ENCODE data around the gene MTUS2. TPM values are rescaled to one million over a fixed set of nuclear protein-coding genes. Genes with fewer than 3 reads are reported as not detected.

Gene MTUS2
- total RNA-seq, 5 donors from 2014 or later (not counting 1 experiment from before 2014, with no cell fraction given), result 0.05 to 0.28 (median 0.12) TPM

- POLR2A ChIA-PET, result no interaction called here
- Histone ChIP-seq H3K27me3 (replicated peaks in 1 of 2; ENCODE audit: control insufficient read depth in 2 of 2, extremely low read depth in 1 of 2, insufficient read depth in 2 of 2, low read length in 1 of 2) (peaks cover 0 to 10% of the 10 kb centered on the region in 2 experiments), H3K27ac (ENCODE audit: low read length) (no peak overlapping the region), H3K4me1 (ENCODE audit: control insufficient read depth in 1 of 2, extremely low read depth in 1 of 2, insufficient read depth in 2 of 2, low read length in 2 of 2) (no peaks in the 10 kb centered on the region), H3K4me3 (ENCODE audit: control insufficient read depth in 1 of 2, extremely low read depth in 1 of 2, low read length in 1 of 2) (no peak overlapping the region), H3K9me3 (no peaks in the 10 kb centered on the region), H3K36me3 (ENCODE audit: control insufficient read depth in 2 of 2, extremely low read depth in 1 of 2, insufficient read depth in 1 of 2, low read length in 1 of 2) (no peaks in the 10 kb centered on the region)
- Mint-ChIP-seq H3K9me3 (peaks cover 25 to 26% (median 26%) of the 10 kb centered on the region in 3 donors), H3K4me1 (no peaks in the 10 kb centered on the region), H3K27me3 (peaks cover 12 to 13% of the 10 kb centered on the region in 2 donors), H3K36me3 (no peaks in the 10 kb centered on the region), H3K4me3 (no peak overlapping the region), H3K27ac (no peak overlapping the region)
- ATAC-seq (replicated peaks in 1 of 4), result no peak
- no CpG with 5 or more reads among the region's 1 CpG for WGBS (ENCODE audit: insufficient coverage)
- CTCF ChIA-PET, result no interaction called here
- no peak for DNase-seq
Measured at GRCh38 chr13:29301027-29301426, 480.9 kb downstream of the MTUS2 start.

GRCh38 chr13:29304148-29304547, 484.0 kb downstream of the MTUS2 start:
- Mint-ChIP-seq H3K36me3 (no peaks in the 10 kb centered on the region), H3K27me3 (peaks cover 9 to 11% of the 10 kb centered on the region in 2 donors), H3K9me3 (peaks cover 26 to 43% (median 34%) of the 10 kb centered on the region in 3 donors), H3K4me1 (no peaks in the 10 kb centered on the region), H3K4me3 (no peak overlapping the region), H3K27ac (no peak overlapping the region)
- ATAC-seq (replicated peaks in 1 of 4) (no peak), DNase-seq (no peak)
- Histone ChIP-seq H3K4me1 (ENCODE audit: control insufficient read depth in 1 of 2, extremely low read depth in 1 of 2, insufficient read depth in 2 of 2, low read length in 2 of 2) (no peaks in the 10 kb centered on the region), H3K4me3 (ENCODE audit: control insufficient read depth in 1 of 2, extremely low read depth in 1 of 2, low read length in 1 of 2) (no peak overlapping the region), H3K27me3 (replicated peaks in 1 of 2; ENCODE audit: control insufficient read depth in 2 of 2, extremely low read depth in 1 of 2, insufficient read depth in 2 of 2, low read length in 1 of 2) (peaks cover 0 to 14% of the 10 kb centered on the region in 2 experiments), H3K27ac (ENCODE audit: low read length) (no peak overlapping the region), H3K36me3 (ENCODE audit: control insufficient read depth in 2 of 2, extremely low read depth in 1 of 2, insufficient read depth in 1 of 2, low read length in 1 of 2) (no peaks in the 10 kb centered on the region), H3K9me3 (no peaks in the 10 kb centered on the region)
- CTCF ChIA-PET, result no interaction called here
- POLR2A ChIA-PET, result no interaction called here

- Histone ChIP-seq H3K27ac (ENCODE audit: low read length) (no peak overlapping the region), H3K4me3 (ENCODE audit: control insufficient read depth in 1 of 2, extremely low read depth in 1 of 2, low read length in 1 of 2) (no peak overlapping the region), H3K27me3 (replicated peaks in 1 of 2; ENCODE audit: control insufficient read depth in 2 of 2, extremely low read depth in 1 of 2, insufficient read depth in 2 of 2, low read length in 1 of 2) (peaks cover 0 to 4% of the 10 kb centered on the region in 2 experiments), H3K36me3 (ENCODE audit: control insufficient read depth in 2 of 2, extremely low read depth in 1 of 2, insufficient read depth in 1 of 2, low read length in 1 of 2) (no peaks in the 10 kb centered on the region), H3K9me3 (no peaks in the 10 kb centered on the region), H3K4me1 (ENCODE audit: control insufficient read depth in 1 of 2, extremely low read depth in 1 of 2, insufficient read depth in 2 of 2, low read length in 2 of 2) (no peaks in the 10 kb centered on the region)
- no peak for ATAC-seq (replicated peaks in 1 of 4)
- H3K4me1 Mint-ChIP-seq, result no peaks in the 10 kb centered on the region
- no peak overlapping the region for H3K27ac Mint-ChIP-seq
- DNase-seq, result no peak
- 72% methylated on average over 2 of the region's 2 CpGs for whole genome bisulfite sequencing (ENCODE audit: insufficient coverage)
- POLR2A ChIA-PET, result no interaction called here
- H3K9me3 Mint-ChIP-seq, result peaks cover 0 to 18% (median 8%) of the 10 kb centered on the region in 3 donors
- CTCF ChIA-PET, result no interaction called here
- peaks cover 8 to 9% of the 10 kb centered on the region in 2 donors for H3K27me3 Mint-ChIP-seq
- H3K4me3 Mint-ChIP-seq, result no peak overlapping the region
- no peaks in the 10 kb centered on the region for H3K36me3 Mint-ChIP-seq
Measured at GRCh38 chr13:29310806-29311205, 490.7 kb downstream of the MTUS2 start.

GRCh38 chr13:29315847-29316246, 495.7 kb downstream of the MTUS2 start:
- Mint-ChIP-seq H3K4me3 (no peak overlapping the region), H3K27me3 (peaks cover 0 to 5% of the 10 kb centered on the region in 2 donors), H3K4me1 (no peaks in the 10 kb centered on the region), H3K36me3 (no peaks in the 10 kb centered on the region), H3K9me3 (no peaks in the 10 kb centered on the region), H3K27ac (no peak overlapping the region)
- no peak overlapping the region for H3K27ac ChIP-seq (ENCODE audit: low read length)
- peaks cover 0 to 3% of the 10 kb centered on the region in 2 experiments for H3K27me3 ChIP-seq (replicated peaks in 1 of 2; ENCODE audit: control insufficient read depth in 2 of 2, extremely low read depth in 1 of 2, insufficient read depth in 2 of 2, low read length in 1 of 2)
- ATAC-seq (replicated peaks in 1 of 4) (no peak), DNase-seq (no peak)
- 47% methylated on average over 2 of the region's 2 CpGs for WGBS (ENCODE audit: insufficient coverage)
- ChIA-PET CTCF (no interaction called here), POLR2A (no interaction called here)
- H3K4me3 ChIP-seq (ENCODE audit: control insufficient read depth in 1 of 2, extremely low read depth in 1 of 2, low read length in 1 of 2), result no peak overlapping the region
- no peaks in the 10 kb centered on the region for H3K9me3 ChIP-seq
- no peaks in the 10 kb centered on the region for H3K4me1 ChIP-seq (ENCODE audit: control insufficient read depth in 1 of 2, extremely low read depth in 1 of 2, insufficient read depth in 2 of 2, low read length in 2 of 2)
- H3K36me3 ChIP-seq (ENCODE audit: control insufficient read depth in 2 of 2, extremely low read depth in 1 of 2, insufficient read depth in 1 of 2, low read length in 1 of 2), result no peaks in the 10 kb centered on the region

GRCh38 chr13:29317828-29318227, 497.7 kb downstream of the MTUS2 start:
- no peak overlapping the region for H3K27ac Mint-ChIP-seq
- ATAC-seq (replicated peaks in 1 of 4), result no peak
- no peaks in the 10 kb centered on the region for H3K36me3 Mint-ChIP-seq
- Histone ChIP-seq H3K4me3 (ENCODE audit: control insufficient read depth in 1 of 2, extremely low read depth in 1 of 2, low read length in 1 of 2) (no peak overlapping the region), H3K27ac (ENCODE audit: low read length) (no peak overlapping the region), H3K4me1 (ENCODE audit: control insufficient read depth in 1 of 2, extremely low read depth in 1 of 2, insufficient read depth in 2 of 2, low read length in 2 of 2) (no peaks in the 10 kb centered on the region), H3K36me3 (ENCODE audit: control insufficient read depth in 2 of 2, extremely low read depth in 1 of 2, insufficient read depth in 1 of 2, low read length in 1 of 2) (no peaks in the 10 kb centered on the region), H3K27me3 (replicated peaks in 1 of 2; ENCODE audit: control insufficient read depth in 2 of 2, extremely low read depth in 1 of 2, insufficient read depth in 2 of 2, low read length in 1 of 2) (peaks cover 0 to 3% of the 10 kb centered on the region in 2 experiments), H3K9me3 (no peaks in the 10 kb centered on the region)
- H3K9me3 Mint-ChIP-seq, result peaks cover 0 to 8% (median 0%) of the 10 kb centered on the region in 3 donors
- ChIA-PET POLR2A (no interaction called here), CTCF (no interaction called here)
- no peak overlapping the region for H3K4me3 Mint-ChIP-seq
- DNase-seq, result no peak
- peaks cover 7 to 10% of the 10 kb centered on the region in 2 donors for H3K27me3 Mint-ChIP-seq
- H3K4me1 Mint-ChIP-seq, result no peaks in the 10 kb centered on the region
- no CpG with 5 or more reads among the region's 5 CpGs for WGBS (ENCODE audit: insufficient coverage)

GRCh38 chr13:29318741-29319140, 498.6 kb downstream of the MTUS2 start:
- Mint-ChIP-seq H3K9me3 (peaks cover 0 to 8% (median 0%) of the 10 kb centered on the region in 3 donors), H3K4me1 (no peaks in the 10 kb centered on the region), H3K27ac (no peak overlapping the region), H3K4me3 (no peak overlapping the region), H3K27me3 (peaks cover 8 to 10% of the 10 kb centered on the region in 2 donors), H3K36me3 (no peaks in the 10 kb centered on the region)
- no peak for ATAC-seq (replicated peaks in 1 of 4)
- peaks cover 0 to 3% of the 10 kb centered on the region in 2 experiments for H3K27me3 ChIP-seq (replicated peaks in 1 of 2; ENCODE audit: control insufficient read depth in 2 of 2, extremely low read depth in 1 of 2, insufficient read depth in 2 of 2, low read length in 1 of 2)
- no peaks in the 10 kb centered on the region for H3K9me3 ChIP-seq
- no peak overlapping the region for H3K4me3 ChIP-seq (ENCODE audit: control insufficient read depth in 1 of 2, extremely low read depth in 1 of 2, low read length in 1 of 2)
- no peaks in the 10 kb centered on the region for H3K4me1 ChIP-seq (ENCODE audit: control insufficient read depth in 1 of 2, extremely low read depth in 1 of 2, insufficient read depth in 2 of 2, low read length in 2 of 2)
- ChIA-PET POLR2A (no interaction called here), CTCF (no interaction called here)
- H3K36me3 ChIP-seq (ENCODE audit: control insufficient read depth in 2 of 2, extremely low read depth in 1 of 2, insufficient read depth in 1 of 2, low read length in 1 of 2), result no peaks in the 10 kb centered on the region
- WGBS (ENCODE audit: insufficient coverage), result 67% methylated on average over 3 of the region's 6 CpGs
- no peak for DNase-seq
- no peak overlapping the region for H3K27ac ChIP-seq (ENCODE audit: low read length)

- no peaks in the 10 kb centered on the region for H3K36me3 ChIP-seq (ENCODE audit: control insufficient read depth in 2 of 2, extremely low read depth in 1 of 2, insufficient read depth in 1 of 2, low read length in 1 of 2)
- CTCF ChIA-PET, result no interaction called here
- H3K4me3 ChIP-seq (ENCODE audit: control insufficient read depth in 1 of 2, extremely low read depth in 1 of 2, low read length in 1 of 2), result no peak overlapping the region
- peaks cover 0 to 8% (median 0%) of the 10 kb centered on the region in 3 donors for H3K9me3 Mint-ChIP-seq
- peaks cover 8 to 10% of the 10 kb centered on the region in 2 donors for H3K27me3 Mint-ChIP-seq
- DNase-seq (no peak), ATAC-seq (replicated peaks in 1 of 4) (no peak)
- H3K9me3 ChIP-seq, result no peaks in the 10 kb centered on the region
- H3K27ac Mint-ChIP-seq, result no peak overlapping the region
- H3K4me1 Mint-ChIP-seq, result no peaks in the 10 kb centered on the region
- H3K27me3 ChIP-seq (replicated peaks in 1 of 2; ENCODE audit: control insufficient read depth in 2 of 2, extremely low read depth in 1 of 2, insufficient read depth in 2 of 2, low read length in 1 of 2), result peaks cover 0 to 3% of the 10 kb centered on the region in 2 experiments
- H3K4me3 Mint-ChIP-seq, result no peak overlapping the region
- 86% methylated on average over 6 of the region's 9 CpGs for WGBS (ENCODE audit: insufficient coverage)
- H3K36me3 Mint-ChIP-seq, result no peaks in the 10 kb centered on the region
- H3K4me1 ChIP-seq (ENCODE audit: control insufficient read depth in 1 of 2, extremely low read depth in 1 of 2, insufficient read depth in 2 of 2, low read length in 2 of 2), result no peaks in the 10 kb centered on the region
- POLR2A ChIA-PET, result no interaction called here
- H3K27ac ChIP-seq (ENCODE audit: low read length), result no peak overlapping the region
Measured at GRCh38 chr13:29319451-29319850, 499.3 kb downstream of the MTUS2 start.

Measured in T-cell (primary cell).